ENCODE results near the gene ABCA1. TPM values are rescaled to one million over a fixed set of nuclear protein-coding genes. Genes with fewer than 3 reads are reported as not detected.
"Not testable (repeated sequence)": the region's sequence is repeated elsewhere in the genome, so short reads cannot be mapped to it uniquely, and the experiment has no call there.

The ABCA1 gene, protein sequence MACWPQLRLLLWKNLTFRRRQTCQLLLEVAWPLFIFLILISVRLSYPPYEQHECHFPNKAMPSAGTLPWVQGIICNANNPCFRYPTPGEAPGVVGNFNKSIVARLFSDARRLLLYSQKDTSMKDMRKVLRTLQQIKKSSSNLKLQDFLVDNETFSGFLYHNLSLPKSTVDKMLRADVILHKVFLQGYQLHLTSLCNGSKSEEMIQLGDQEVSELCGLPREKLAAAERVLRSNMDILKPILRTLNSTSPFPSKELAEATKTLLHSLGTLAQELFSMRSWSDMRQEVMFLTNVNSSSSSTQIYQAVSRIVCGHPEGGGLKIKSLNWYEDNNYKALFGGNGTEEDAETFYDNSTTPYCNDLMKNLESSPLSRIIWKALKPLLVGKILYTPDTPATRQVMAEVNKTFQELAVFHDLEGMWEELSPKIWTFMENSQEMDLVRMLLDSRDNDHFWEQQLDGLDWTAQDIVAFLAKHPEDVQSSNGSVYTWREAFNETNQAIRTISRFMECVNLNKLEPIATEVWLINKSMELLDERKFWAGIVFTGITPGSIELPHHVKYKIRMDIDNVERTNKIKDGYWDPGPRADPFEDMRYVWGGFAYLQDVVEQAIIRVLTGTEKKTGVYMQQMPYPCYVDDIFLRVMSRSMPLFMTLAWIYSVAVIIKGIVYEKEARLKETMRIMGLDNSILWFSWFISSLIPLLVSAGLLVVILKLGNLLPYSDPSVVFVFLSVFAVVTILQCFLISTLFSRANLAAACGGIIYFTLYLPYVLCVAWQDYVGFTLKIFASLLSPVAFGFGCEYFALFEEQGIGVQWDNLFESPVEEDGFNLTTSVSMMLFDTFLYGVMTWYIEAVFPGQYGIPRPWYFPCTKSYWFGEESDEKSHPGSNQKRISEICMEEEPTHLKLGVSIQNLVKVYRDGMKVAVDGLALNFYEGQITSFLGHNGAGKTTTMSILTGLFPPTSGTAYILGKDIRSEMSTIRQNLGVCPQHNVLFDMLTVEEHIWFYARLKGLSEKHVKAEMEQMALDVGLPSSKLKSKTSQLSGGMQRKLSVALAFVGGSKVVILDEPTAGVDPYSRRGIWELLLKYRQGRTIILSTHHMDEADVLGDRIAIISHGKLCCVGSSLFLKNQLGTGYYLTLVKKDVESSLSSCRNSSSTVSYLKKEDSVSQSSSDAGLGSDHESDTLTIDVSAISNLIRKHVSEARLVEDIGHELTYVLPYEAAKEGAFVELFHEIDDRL (N-terminal part only)
- 43.4 TPM for total RNA-seq

DNA sequence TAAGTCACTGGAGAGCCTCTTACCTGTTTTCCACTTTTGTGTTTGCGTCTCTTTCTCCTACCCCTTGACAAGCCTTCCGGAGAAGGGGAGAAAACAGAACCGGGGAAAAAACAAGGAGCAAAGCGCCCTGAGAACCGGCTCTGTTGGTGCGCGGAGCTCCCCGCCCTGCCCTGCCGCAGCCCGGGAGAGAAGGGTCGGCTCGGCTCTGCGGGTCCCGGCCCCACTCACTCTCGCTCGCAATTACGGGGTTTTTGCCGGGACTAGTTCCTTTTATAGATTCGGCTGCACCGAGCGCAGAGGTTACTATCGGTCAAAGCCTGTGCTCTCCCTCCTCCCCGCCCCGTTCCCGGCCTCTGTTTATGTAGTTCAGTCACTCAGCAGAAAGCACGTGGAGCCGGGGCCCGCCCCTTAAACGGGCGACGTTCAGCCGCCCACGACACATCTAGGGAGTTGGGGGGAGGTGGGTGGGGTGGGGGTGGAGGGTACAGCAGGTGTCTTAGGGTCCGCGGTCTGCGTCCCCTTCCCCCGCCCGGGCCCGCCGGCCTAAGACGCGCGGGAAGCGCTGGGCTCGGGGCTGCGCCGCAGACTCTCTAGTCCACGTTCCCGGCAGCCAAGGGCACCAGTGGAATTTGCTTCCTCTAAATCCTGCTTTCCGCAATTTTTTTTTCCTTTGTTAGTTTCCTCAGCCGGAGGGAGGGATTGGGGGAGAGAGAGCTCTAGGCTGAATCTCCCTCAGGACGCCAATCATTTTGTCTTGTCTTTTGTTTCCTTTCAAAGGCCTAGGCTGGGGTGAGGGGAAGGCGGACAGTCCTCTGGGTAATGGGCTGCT lies at the start of gene ABCA1:
TSS of gene ABCA1 (minus strand) at position 244 of the 829 bp plus-strand sequence. CDS start 24,476 bp downstream, outside the sequence.
- H3K27me3 ChIP-seq (ENCODE audit: insufficient read depth, low read length): peaks cover 3% of the 10 kb centered on the region
- no peaks in the 10 kb centered on the region for H3K9me3 ChIP-seq (ENCODE audit: low read depth, low read length)
- peak within 1 kb of the TSS; percentile 70 for H3K4me3 ChIP-seq (ENCODE audit: low read length)
- H3K4me1 ChIP-seq (ENCODE audit: insufficient read depth, low read length): peaks cover 34% of the 10 kb centered on the region

DNA sequence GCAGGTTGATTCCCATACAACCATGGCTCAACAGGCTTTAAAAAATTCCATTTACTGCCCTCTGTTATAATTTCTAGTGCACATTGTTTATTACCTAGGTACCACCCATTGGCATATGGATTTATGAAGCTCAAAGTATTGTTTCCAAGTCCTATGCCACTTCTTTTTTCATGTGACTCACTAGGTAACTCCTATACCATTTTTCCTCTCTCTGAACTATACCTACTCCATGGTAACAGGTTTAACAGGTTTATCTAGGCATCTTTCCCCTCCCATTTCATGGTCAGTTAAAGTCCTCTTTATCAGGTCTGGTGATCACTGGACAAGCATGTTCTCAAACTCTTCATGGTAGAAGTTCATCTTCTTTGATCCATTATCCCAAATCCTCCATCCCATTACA lies 49.6 kb upstream of the ABCA1 start:
- peaks cover 6% of the 10 kb centered on the region for H3K4me1 ChIP-seq (ENCODE audit: insufficient read depth, low read length)
- H3K27me3 ChIP-seq (ENCODE audit: insufficient read depth, low read length): no peaks in the 10 kb centered on the region
- H3K4me3 ChIP-seq (ENCODE audit: low read length): no peak overlapping the region
- no peaks in the 10 kb centered on the region for H3K9me3 ChIP-seq (ENCODE audit: low read depth, low read length)

DNA sequence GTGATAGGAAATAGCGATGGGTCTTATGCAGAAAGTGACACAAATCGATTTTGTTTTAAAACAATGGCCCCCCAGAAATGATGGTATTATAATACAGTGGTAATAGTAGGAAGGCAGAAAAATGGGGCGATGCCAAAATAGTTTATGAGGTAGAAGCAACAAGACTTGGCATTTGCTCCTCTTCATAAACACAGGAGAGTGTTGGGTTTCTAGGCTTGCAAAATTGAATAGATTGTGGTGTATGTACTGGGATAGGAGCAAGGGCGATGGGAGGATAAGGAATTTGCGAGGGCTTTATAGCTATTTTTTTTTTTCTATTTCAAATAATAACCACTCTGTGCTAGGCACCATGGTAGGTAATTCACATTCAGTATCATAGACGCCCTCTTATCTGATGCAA lies 49.2 kb upstream of the ABCA1 start:
- Histone ChIP-seq H3K27me3 (ENCODE audit: insufficient read depth, low read length) (no peaks in the 10 kb centered on the region), H3K4me1 (ENCODE audit: insufficient read depth, low read length) (peaks cover 6% of the 10 kb centered on the region), H3K9me3 (ENCODE audit: low read depth, low read length) (no peaks in the 10 kb centered on the region), H3K4me3 (ENCODE audit: low read length) (no peak overlapping the region)

DNA sequence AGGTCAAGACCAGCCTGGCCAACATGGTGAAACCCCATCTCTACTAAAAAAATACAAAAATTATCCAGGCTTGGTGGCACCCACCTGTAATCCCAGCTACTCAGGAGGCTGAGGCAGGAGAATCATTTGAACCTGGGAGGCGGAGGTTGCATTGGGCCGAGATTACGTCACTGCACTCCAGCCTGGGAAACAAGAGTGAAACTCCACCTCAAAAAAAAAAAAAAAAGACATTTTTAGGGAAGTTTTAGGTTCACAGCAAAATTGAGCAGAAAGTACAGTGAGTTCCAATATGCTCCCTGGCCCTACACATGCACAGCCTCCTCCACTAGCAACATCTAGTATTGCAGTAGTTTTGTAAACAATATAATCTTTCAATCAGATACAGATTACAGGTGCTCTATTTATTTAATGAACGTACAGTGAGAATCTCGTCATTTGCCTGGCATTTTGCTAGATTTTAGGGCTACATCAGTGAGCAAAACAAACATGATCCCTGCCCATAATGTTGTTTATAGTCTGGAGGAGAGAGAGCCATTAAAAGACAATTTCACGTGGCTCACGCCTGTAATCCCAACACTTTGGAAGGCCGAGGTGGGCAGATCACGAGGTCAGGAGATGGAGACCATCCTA lies 48.1 kb upstream of the ABCA1 start:
- H3K9me3 ChIP-seq (ENCODE audit: low read depth, low read length): not testable (repeated sequence)

DNA sequence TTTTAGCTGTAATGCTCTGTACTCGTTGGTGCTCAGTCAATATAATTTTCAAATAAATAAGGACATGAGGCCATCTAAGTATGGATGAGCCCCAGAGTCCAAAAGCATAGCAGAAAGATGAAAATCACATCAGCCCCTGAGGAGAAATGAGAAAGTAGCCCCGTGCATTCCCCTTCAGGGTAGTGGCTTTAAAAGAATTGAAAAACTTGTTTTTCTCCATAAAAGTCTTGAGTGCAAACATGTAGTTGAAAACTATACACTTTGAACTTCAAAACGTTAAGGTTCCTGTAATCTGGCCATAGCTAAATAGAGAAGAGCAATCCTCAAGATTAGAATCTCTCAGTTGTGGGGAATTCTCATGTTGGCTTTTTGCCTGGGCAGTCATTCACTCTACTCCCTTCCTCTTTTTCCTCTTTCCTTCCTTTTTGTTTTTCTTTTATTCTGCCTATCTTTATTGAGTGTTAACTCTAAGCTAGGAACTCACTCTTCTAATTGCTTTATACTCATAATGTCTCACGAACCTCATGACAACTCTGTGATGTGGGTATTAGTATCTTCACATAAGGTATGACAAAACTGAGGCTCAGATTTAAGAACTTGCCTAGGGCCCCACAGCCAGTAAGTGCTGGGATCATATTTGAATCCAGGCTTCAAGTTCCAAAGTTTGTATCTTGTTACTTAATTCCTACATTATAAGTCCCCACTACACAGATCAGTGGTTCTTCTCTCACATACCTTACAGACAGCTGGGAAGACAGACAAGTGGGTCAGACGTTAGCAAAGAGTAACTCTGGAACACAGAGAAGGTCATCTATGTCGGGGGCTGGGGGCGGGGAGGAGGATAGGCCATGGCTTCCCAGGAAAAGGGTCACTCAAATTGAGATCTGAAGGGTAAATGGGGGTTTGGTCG lies 46.4 kb upstream of the ABCA1 start:
- Histone ChIP-seq H3K9me3 (ENCODE audit: low read depth, low read length) (no peaks in the 10 kb centered on the region), H3K4me3 (ENCODE audit: low read length) (no peak overlapping the region), H3K4me1 (ENCODE audit: insufficient read depth, low read length) (peaks cover 6% of the 10 kb centered on the region), H3K27me3 (ENCODE audit: insufficient read depth, low read length) (no peaks in the 10 kb centered on the region)

More for the DNA sequence above, 48.1 kb upstream of the ABCA1 start:
- H3K27me3 ChIP-seq (ENCODE audit: insufficient read depth, low read length); H3K4me3 ChIP-seq (ENCODE audit: low read length); H3K4me1 ChIP-seq (ENCODE audit: insufficient read depth, low read length): not testable (repeated sequence)

DNA sequence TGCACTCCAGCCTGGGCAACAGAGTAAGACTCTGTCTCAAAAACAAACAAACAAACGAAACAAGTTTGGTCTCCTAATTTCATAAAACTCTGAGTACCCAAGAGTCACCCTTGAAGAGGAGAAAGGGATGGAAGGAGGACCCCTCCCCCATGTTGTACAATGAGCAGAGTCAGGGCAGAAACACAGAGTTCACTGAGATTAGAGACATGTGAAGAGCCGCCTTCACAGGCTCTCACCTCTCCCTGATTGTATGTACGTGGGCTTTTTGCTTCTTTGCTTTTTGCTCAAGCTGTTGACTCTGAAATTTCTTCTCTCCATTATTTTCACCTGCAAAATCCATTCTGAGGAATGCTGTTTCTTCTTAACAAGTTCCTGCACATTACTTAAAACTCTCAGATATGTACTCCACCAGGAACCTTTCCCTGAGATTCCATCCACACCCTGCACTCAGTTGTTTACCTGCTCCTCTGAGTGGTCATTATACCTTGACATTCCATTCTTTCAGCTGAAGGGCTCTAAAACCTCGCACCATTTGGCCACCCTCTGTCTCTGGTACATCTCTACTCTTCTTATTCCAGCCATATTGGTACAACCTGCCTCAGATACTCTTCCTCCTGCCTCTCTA lies 44.4 kb upstream of the ABCA1 start:
- H3K4me1 ChIP-seq (ENCODE audit: insufficient read depth, low read length): peaks cover 19% of the 10 kb centered on the region
- H3K9me3 ChIP-seq (ENCODE audit: low read depth, low read length): no peaks in the 10 kb centered on the region
- H3K27me3 ChIP-seq (ENCODE audit: insufficient read depth, low read length): no peaks in the 10 kb centered on the region
- H3K4me3 ChIP-seq (ENCODE audit: low read length): no peak overlapping the region

DNA sequence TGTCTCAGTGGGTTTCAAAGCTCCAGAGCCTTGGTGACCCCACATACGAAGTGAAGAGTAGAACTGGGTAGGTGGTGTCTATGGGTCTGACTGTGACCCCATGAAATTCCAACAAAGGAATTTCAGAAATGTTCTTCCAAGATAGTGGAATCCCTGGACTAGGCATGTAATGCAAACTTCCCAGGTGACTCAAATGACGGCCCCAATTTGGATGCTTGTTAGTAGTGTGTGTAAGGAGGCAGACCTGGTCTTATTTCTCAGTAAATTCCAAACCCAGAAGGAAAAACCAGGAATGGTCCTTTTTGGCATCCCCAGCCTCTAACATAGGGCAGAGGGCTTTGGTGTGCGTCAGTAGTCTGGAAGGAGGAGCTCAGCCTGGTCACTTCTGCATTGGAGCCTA lies 43.6 kb upstream of the ABCA1 start:
- H3K4me3 ChIP-seq (ENCODE audit: low read length): no peak overlapping the region
- no peaks in the 10 kb centered on the region for H3K27me3 ChIP-seq (ENCODE audit: insufficient read depth, low read length)
- peaks cover 19% of the 10 kb centered on the region for H3K4me1 ChIP-seq (ENCODE audit: insufficient read depth, low read length)
- no peaks in the 10 kb centered on the region for H3K9me3 ChIP-seq (ENCODE audit: low read depth, low read length)

DNA sequence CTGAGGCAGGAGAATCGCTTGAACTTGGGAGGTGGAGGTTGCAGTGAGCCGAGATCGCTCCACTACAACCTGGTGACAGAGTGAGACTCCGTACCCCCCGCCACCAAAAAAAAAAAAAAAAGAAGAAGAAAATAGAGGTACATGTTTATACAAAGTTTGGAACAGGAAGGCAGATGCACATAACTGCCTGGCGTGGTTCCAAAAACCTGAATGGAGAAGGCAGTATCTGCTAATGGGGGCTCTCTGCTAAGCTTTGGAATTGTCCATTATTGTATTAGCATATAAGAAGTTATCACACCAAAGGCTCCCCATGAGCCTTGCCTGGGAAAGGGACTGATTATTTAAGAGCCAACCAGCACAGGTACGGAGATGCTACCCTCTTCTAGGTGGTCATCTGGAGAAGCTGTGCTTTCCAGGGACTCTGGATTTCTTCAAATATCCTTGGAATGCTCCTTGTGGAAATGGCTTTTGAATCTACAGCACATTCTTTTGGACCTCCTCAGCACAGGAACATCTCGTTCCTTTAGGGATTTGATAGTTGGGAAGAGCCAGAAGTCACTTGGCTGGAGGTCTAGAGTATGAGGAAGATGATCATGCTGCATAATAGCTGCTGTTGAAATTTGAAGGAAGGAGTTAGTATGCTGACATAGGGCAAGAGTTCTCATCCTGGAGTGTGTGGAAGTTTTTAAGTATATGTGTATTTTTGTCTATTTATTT lies 42.5 kb upstream of the ABCA1 start:
- peaks cover 19% of the 10 kb centered on the region for H3K4me1 ChIP-seq (ENCODE audit: insufficient read depth, low read length)
- H3K9me3 ChIP-seq (ENCODE audit: low read depth, low read length): no peaks in the 10 kb centered on the region
- no peaks in the 10 kb centered on the region for H3K27me3 ChIP-seq (ENCODE audit: insufficient read depth, low read length)
- H3K4me3 ChIP-seq (ENCODE audit: low read length): no peak overlapping the region

DNA sequence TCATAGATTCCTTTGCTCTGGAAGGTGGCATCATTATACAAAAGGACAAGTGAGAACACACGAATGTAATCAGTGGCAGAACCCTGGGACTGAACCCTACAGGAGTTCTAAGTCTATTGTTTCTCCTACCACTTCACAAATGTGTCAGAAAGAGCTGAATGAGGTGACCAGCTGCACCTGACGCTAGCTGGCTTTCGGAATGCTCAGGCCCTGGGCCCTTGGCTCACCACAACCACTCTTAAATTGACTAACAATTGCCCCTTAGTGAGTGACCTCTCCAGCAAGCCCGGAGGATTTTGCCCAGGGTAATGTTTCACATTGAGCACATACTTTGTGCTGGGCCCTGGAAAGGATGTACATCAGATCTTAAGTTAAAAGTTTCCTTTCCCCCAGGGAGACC lies 41.2 kb upstream of the ABCA1 start:
- Histone ChIP-seq H3K4me3 (ENCODE audit: low read length) (no peak overlapping the region), H3K4me1 (ENCODE audit: insufficient read depth, low read length) (peaks cover 18% of the 10 kb centered on the region), H3K9me3 (ENCODE audit: low read depth, low read length) (no peaks in the 10 kb centered on the region), H3K27me3 (ENCODE audit: insufficient read depth, low read length) (no peaks in the 10 kb centered on the region)

DNA sequence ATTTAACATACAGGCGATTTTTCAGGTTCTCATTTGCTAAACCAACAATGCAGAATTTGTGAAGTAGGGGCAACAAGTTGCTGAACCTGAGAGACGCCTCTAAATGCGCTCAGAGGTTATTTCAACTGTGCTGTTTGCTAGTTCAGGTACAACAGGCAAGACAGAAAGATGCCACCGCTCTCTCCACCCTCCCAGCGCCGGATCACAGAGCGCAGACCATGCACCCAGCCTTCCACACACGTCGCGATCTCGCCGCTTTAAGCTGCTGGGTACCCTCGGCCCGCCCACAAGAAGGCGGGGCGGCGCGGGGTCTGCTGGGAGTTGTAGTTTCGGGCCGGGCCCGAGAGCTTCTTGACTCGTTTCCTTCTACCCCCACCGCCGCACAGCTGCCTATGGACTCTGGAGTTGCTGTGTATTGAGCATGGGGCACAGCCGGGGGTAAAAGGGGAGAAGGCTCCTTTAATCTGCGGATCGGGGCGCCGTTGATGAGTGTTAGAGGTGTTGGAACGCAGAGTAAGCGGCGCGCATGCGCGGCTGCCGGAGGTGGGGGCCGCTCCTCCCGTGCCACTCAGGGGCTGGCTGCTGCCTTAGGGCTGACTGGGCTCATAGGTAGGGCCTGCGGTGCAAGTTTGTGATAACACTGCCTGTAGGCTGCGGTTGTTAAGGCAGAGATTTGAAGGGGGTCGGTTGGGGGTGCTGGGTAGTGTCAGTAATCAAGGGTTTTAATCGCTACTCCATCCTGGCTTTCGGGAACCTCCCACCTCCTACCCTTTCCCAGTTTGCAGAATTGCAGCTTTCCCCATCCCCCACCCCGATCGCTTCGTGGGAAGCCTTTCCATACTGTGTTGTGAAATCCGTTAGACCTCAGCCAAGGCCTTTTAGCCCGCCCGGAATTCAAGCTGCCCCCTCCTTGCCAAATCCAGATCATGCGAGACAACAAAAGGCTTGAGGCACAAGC lies 40.3 kb upstream of the ABCA1 start:
- peaks cover 15% of the 10 kb centered on the region for H3K4me1 ChIP-seq (ENCODE audit: insufficient read depth, low read length)
- peak overlapping the region; percentile 59 for H3K4me3 ChIP-seq (ENCODE audit: low read length)
- H3K9me3 ChIP-seq (ENCODE audit: low read depth, low read length): no peaks in the 10 kb centered on the region

DNA sequence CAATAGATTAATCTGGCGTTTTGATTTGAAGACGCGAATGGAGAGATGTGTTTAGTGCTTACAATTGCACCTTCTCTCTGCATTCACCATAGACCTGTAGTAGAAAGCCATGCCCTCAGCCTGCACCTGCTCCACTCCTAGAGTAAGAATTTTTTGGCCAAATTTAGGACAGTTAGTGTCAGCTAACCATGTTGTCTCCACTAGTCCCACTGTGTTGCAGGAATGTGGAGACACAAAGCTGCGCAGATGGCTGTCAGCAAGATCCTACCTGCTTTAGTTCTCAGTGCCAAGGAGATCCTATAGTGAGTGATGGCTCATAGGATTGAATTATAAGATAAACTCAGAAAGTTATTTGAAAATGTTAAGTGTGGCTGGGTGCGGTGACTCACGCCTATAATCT lies 35.1 kb upstream of the ABCA1 start:
- peaks cover 29% of the 10 kb centered on the region for H3K4me1 ChIP-seq (ENCODE audit: insufficient read depth, low read length)
- H3K27me3 ChIP-seq (ENCODE audit: insufficient read depth, low read length): no peaks in the 10 kb centered on the region
- H3K9me3 ChIP-seq (ENCODE audit: low read depth, low read length): no peaks in the 10 kb centered on the region
- no peak overlapping the region for H3K4me3 ChIP-seq (ENCODE audit: low read length)

More for the DNA sequence above, 40.3 kb upstream of the ABCA1 start:
- H3K27me3 ChIP-seq (ENCODE audit: insufficient read depth, low read length): no peaks in the 10 kb centered on the region
